ENCODE results near the gene RYR2. TPM values are rescaled to one million over a fixed set of nuclear protein-coding genes. Genes with fewer than 3 reads are reported as not detected.

Gene RYR2
- total and polyA plus RNA-seq, 2 of the 8 experiments (the other 6 are each of a cell fraction or from before 2014, with no cell fraction given), result 1.3 to 4.4 TPM

DNA sequence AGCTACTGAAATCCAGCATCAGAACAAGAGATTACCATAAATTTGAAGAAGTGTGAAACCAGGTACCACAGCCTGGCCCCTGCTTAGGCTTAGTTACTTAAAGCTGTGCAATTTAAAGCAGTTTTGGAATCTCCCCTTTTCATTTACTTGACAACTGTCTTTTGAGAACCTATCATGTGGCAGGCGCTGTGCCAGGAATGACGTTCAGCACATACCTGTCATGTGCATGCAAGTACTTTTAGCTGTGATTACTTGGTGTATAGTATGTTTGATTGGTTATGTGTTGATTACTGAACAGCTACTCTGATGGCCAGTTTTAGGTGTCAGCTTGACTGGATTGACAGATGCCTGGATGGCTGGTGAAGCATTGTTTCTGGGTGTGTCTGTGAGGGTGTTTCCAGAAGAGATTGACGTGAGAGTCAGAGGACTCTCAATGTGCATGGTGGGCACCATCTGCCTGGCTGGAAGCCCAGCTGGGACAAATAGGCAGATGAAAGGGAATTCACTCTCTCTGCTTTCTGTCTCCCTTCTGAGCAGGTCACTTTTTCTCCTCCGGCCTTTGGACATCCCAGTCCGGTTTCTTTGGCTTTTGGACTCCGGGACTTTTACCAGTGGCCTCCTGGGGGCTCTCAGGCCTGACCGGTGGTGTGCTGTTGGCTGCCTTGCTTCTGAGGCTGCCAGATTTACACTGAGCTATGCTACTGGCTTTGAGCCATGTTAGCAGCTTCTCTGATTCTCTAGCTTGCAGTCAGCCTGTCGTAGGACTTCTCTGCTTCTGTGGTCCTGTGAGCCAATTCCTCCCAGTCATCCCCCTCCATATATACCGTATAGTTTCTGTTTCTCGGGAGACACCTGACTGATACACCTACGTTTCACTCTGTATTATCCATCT is 178.0 kb downstream of the RYR2 start (continued):
- TF ChIP-seq, protein P1, sequence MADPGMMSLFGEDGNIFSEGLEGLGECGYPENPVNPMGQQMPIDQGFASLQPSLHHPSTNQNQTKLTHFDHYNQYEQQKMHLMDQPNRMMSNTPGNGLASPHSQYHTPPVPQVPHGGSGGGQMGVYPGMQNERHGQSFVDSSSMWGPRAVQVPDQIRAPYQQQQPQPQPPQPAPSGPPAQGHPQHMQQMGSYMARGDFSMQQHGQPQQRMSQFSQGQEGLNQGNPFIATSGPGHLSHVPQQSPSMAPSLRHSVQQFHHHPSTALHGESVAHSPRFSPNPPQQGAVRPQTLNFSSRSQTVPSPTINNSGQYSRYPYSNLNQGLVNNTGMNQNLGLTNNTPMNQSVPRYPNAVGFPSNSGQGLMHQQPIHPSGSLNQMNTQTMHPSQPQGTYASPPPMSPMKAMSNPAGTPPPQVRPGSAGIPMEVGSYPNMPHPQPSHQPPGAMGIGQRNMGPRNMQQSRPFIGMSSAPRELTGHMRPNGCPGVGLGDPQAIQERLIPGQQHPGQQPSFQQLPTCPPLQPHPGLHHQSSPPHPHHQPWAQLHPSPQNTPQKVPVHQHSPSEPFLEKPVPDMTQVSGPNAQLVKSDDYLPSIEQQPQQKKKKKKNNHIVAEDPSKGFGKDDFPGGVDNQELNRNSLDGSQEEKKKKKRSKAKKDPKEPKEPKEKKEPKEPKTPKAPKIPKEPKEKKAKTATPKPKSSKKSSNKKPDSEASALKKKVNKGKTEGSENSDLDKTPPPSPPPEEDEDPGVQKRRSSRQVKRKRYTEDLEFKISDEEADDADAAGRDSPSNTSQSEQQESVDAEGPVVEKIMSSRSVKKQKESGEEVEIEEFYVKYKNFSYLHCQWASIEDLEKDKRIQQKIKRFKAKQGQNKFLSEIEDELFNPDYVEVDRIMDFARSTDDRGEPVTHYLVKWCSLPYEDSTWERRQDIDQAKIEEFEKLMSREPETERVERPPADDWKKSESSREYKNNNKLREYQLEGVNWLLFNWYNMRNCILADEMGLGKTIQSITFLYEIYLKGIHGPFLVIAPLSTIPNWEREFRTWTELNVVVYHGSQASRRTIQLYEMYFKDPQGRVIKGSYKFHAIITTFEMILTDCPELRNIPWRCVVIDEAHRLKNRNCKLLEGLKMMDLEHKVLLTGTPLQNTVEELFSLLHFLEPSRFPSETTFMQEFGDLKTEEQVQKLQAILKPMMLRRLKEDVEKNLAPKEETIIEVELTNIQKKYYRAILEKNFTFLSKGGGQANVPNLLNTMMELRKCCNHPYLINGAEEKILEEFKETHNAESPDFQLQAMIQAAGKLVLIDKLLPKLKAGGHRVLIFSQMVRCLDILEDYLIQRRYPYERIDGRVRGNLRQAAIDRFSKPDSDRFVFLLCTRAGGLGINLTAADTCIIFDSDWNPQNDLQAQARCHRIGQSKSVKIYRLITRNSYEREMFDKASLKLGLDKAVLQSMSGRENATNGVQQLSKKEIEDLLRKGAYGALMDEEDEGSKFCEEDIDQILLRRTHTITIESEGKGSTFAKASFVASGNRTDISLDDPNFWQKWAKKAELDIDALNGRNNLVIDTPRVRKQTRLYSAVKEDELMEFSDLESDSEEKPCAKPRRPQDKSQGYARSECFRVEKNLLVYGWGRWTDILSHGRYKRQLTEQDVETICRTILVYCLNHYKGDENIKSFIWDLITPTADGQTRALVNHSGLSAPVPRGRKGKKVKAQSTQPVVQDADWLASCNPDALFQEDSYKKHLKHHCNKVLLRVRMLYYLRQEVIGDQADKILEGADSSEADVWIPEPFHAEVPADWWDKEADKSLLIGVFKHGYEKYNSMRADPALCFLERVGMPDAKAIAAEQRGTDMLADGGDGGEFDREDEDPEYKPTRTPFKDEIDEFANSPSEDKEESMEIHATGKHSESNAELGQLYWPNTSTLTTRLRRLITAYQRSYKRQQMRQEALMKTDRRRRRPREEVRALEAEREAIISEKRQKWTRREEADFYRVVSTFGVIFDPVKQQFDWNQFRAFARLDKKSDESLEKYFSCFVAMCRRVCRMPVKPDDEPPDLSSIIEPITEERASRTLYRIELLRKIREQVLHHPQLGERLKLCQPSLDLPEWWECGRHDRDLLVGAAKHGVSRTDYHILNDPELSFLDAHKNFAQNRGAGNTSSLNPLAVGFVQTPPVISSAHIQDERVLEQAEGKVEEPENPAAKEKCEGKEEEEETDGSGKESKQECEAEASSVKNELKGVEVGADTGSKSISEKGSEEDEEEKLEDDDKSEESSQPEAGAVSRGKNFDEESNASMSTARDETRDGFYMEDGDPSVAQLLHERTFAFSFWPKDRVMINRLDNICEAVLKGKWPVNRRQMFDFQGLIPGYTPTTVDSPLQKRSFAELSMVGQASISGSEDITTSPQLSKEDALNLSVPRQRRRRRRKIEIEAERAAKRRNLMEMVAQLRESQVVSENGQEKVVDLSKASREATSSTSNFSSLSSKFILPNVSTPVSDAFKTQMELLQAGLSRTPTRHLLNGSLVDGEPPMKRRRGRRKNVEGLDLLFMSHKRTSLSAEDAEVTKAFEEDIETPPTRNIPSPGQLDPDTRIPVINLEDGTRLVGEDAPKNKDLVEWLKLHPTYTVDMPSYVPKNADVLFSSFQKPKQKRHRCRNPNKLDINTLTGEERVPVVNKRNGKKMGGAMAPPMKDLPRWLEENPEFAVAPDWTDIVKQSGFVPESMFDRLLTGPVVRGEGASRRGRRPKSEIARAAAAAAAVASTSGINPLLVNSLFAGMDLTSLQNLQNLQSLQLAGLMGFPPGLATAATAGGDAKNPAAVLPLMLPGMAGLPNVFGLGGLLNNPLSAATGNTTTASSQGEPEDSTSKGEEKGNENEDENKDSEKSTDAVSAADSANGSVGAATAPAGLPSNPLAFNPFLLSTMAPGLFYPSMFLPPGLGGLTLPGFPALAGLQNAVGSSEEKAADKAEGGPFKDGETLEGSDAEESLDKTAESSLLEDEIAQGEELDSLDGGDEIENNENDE (IDR thresholded peaks at IDR 0.05; ENCODE audit: insufficient replicate concordance, low read length), result no peak
